HCT116 (cell line): ENCODE data around the gene SLC30A7. TPM values are rescaled to one million over a fixed set of nuclear protein-coding genes. Genes with fewer than 3 reads are reported as not detected.
"Not testable (repeated sequence)": the region's sequence is repeated elsewhere in the genome, so short reads cannot be mapped to it uniquely, and the experiment has no call there.

ENCODE experiments used
- ATAC-seq: fragments of 200-7000 bp; cut with Tn5 transposase; 2 replicates; pipeline ENCODE4 v1.9.1; 2020; ENCODE audit warnings: mild to moderate bottlenecking, moderate library complexity
- BruUV-seq: library from RNA; stranded (reverse); fragments of 400-500 nt; replicated peaks from 2 replicates; lab custom pipeline; 2021; lab: Mats Ljungman, UMichigan
- CTCF ChIA-PET: fragments of 300-600 bp; sonication (Branson Sonifier 250); formaldehyde crosslinking; loops from one replicate; lab custom pipeline; 2021; ENCODE audit warnings: antibody characterized with exemption; lab: Charles Lee
- POLR2A ChIA-PET: fragments of 300-600, 350-600 bp; sonication (Branson Sonifier 250); formaldehyde crosslinking; loops from one replicate; lab custom pipeline; 2021; ENCODE audit warnings: antibody characterized with exemption; lab: Charles Lee
- RAD21 ChIA-PET, 2 experiments: fragments of 300-600 bp; sonication (Branson Sonifier 250); formaldehyde crosslinking; loops; one replicate each; lab custom pipeline; 2023; ENCODE audit warnings: low total read pairs in 2 of 2; ENCODE audit not compliant: uncharacterized antibody in 2 of 2, unreplicated experiment in 2 of 2, low non-redundant PET in 1 of 2; lab: Charles Lee
- DNase-seq: peaks from one replicate; pipeline ENCODE4 v3.0.0-alpha.2; 2010; ENCODE audit warnings: low read depth, low spot score
- H2AFZ ChIP-seq: fragments of 200-600 bp; shearing (Covaris generic), sonication (generic); 2 replicates; pipeline ENCODE4 v1.6.1; 2017; ENCODE audit warnings: low read depth, mixed run types, mixed read lengths, antibody characterized with exemption, low read length; ENCODE audit not compliant: poor library complexity, severe bottlenecking
- H3K27ac ChIP-seq: 2 replicates; pipeline ENCODE4 v1.5.1; 2012; ENCODE audit warnings: low read depth, low read length
- H3K27me3 ChIP-seq: fragments of 200-600 bp; sonication (generic); 2 replicates; pipeline ENCODE4 v1.6.1; 2016; ENCODE audit warnings: mixed run types, low read length, mixed read lengths; ENCODE audit not compliant: insufficient read depth
- H3K36me3 ChIP-seq, 2 experiments: fragments of 200-500 bp in 1 of 2; fragments of 200-600 bp in 1 of 2; sonication (Bioruptor generic) in 1 of 2; sonication (generic) in 1 of 2; 2 replicates each; pipeline versions ENCODE4 v1.5.1 to v1.6.1; 2014 to 2016; ENCODE audit warnings: low read length in 2 of 2, inconsistent platforms in 1 of 2, mixed read lengths in 1 of 2, mixed run types in 1 of 2; ENCODE audit not compliant: insufficient read depth in 2 of 2, control insufficient read depth in 1 of 2
- H3K4me1 ChIP-seq, 2 experiments: fragments of 200-600 bp in 1 of 2; sonication (generic) in 1 of 2; 2 replicates each; pipeline versions ENCODE4 v1.5.1 to v1.6.1; 2012 to 2017; ENCODE audit warnings: low read length in 2 of 2, inconsistent platforms in 1 of 2, mild to moderate bottlenecking in 1 of 2, mixed read lengths in 1 of 2, mixed run types in 1 of 2, moderate library complexity in 1 of 2; ENCODE audit not compliant: insufficient read depth in 2 of 2, control insufficient read depth in 1 of 2
- H3K4me2 ChIP-seq: fragments of 200-600 bp; sonication (generic); 2 replicates; pipeline ENCODE4 v1.6.1; 2017; ENCODE audit warnings: mixed run types, low read length, mixed read lengths
- H3K4me3 ChIP-seq, 2 experiments: fragments of 200-600 bp in 1 of 2; sonication (generic) in 1 of 2; replicated peaks in 1 of 2; 2 replicates each; pipeline ENCODE4 v1.5.1; 2011 to 2016; ENCODE audit warnings: low read length in 2 of 2, control low read depth in 1 of 2, low read depth in 1 of 2, mild to moderate bottlenecking in 1 of 2, mixed read lengths in 1 of 2, mixed run types in 1 of 2
- H3K79me2 ChIP-seq: fragments of 200-600 bp; sonication (generic); 2 replicates; pipeline ENCODE4 v1.6.1; 2017; ENCODE audit warnings: mild to moderate bottlenecking, mixed run types, low read length, moderate library complexity, mixed read lengths; ENCODE audit not compliant: insufficient read depth
- H3K9ac ChIP-seq: fragments of 200-600 bp; sonication (generic); 2 replicates; pipeline ENCODE4 v1.6.1; 2016; ENCODE audit warnings: low read length, mixed read lengths
- H3K9me2 ChIP-seq: fragments of 200-600 bp; sonication (generic), shearing (Covaris generic); 2 replicates; pipeline ENCODE4 v1.6.1; 2017; ENCODE audit warnings: mixed run types, mild to moderate bottlenecking, moderate library complexity; ENCODE audit not compliant: insufficient read depth
- H3K9me3 ChIP-seq, 2 experiments: fragments of 200-500 bp in 1 of 2; fragments of 200-600 bp in 1 of 2; sonication (Bioruptor generic) in 1 of 2; sonication (generic) in 1 of 2; 2 replicates each; pipeline ENCODE4 v1.6.1; 2014 to 2017; ENCODE audit warnings: low read length in 2 of 2, mixed read lengths in 2 of 2, inconsistent platforms in 1 of 2, low read depth in 1 of 2, mild to moderate bottlenecking in 1 of 2, mixed run types in 1 of 2, moderate library complexity in 1 of 2; ENCODE audit not compliant: control insufficient read depth in 1 of 2, insufficient read depth in 1 of 2
- H4K20me1 ChIP-seq: fragments of 200-600 bp; sonication (generic), shearing (Covaris generic); 2 replicates; pipeline ENCODE4 v1.6.1; 2017; ENCODE audit warnings: mixed run types, mild to moderate bottlenecking, moderate library complexity; ENCODE audit not compliant: insufficient read depth
- JUND ChIP-seq: IDR thresholded peaks from 2 replicates; pipeline ENCODE4 v1.6.1; 2012
- SP1 ChIP-seq: IDR thresholded peaks from 2 replicates; pipeline ENCODE4 v1.6.1; 2012; ENCODE audit warnings: low read depth
- TCF7L2 ChIP-seq: IDR thresholded peaks from 2 replicates; pipeline ENCODE4 v1.7.0; 2011; ENCODE audit warnings: borderline replicate concordance, inconsistent platforms; ENCODE audit not compliant: insufficient read depth, insufficient read length; ENCODE audit errors: extremely low read depth
- intact Hi-C: fragments of 100-400 bp; cut with micrococcal nuclease; formaldehyde crosslinking; loops from 2 replicates; pipeline ENCODE4 v1.10.0; 2022
- total RNA-seq: library from RNA; stranded (reverse); gene quantifications from one replicate; pipeline ENCODE4 v1.2.1, GENCODE V29; 2021; ENCODE audit not compliant: unreplicated experiment

Gene SLC30A7
- total RNA-seq, 1 experiment from 2014 or later = 23.3 TPM

DNA sequence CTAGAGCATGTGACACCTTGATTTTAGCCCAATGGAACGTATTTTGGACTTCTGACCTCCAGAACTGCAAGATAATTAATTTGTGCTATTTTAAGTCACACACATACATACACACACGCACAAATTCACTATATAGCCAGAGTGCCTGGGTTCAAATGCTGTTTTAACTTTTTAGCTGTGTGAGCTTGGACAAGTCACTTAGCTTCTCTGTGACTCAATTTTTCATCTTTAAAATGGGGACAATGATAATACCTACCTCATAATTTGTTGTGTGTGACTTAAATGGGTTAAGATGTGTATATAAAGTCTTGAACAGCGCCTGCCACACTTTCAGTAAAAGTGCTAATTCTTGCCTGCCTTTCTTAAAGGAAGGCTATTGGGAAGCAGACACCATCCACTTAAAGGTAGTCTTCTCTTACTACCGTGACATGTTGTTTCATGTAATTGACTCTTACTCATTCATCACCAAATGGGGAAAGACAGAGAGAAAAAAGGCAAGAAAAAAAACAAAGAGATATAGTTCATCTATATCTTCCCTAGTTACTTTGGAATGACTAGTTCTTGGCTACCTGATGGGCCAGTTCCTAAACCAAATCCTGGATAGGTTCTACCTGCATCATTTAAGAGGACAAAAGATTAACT is 56.3 kb downstream of the SLC30A7 start:
- no peak overlapping the region for H3K9ac ChIP-seq
- no peaks in the 10 kb centered on the region for H3K79me2 ChIP-seq
- H3K4me1 ChIP-seq = peaks cover 0 to 13% of the 10 kb centered on the region in 2 experiments; a peak in 2 of 4 replicates
- ChIA-PET RAD21 (no interaction called here), POLR2A (no interaction called here), CTCF (no interaction called here)
- H3K9me3 ChIP-seq = no peaks in the 10 kb centered on the region
- H3K27ac ChIP-seq = no peak overlapping the region
- H3K4me3 ChIP-seq = no peak overlapping the region
- ATAC-seq (no peak), DNase-seq (no peak)
- no peak overlapping the region for H2AFZ ChIP-seq
- no TSS peak for BruUV-seq
- no peak overlapping the region for H3K4me2 ChIP-seq
- H3K36me3 ChIP-seq = no peaks in the 10 kb centered on the region; a peak in 1 of 4 replicates
- H3K9me2 ChIP-seq = no peaks in the 10 kb centered on the region
- intact Hi-C loops = no loop called here
- no peak for TF ChIP-seq JUND
- no peak for TF ChIP-seq TCF7L2
- no peak for TF ChIP-seq SP1
- TF ChIP-seq, all 23 proteins: peak for 0
- Histone ChIP-seq H3K27me3 (no peaks in the 10 kb centered on the region), H4K20me1 (no peaks in the 10 kb centered on the region)

DNA sequence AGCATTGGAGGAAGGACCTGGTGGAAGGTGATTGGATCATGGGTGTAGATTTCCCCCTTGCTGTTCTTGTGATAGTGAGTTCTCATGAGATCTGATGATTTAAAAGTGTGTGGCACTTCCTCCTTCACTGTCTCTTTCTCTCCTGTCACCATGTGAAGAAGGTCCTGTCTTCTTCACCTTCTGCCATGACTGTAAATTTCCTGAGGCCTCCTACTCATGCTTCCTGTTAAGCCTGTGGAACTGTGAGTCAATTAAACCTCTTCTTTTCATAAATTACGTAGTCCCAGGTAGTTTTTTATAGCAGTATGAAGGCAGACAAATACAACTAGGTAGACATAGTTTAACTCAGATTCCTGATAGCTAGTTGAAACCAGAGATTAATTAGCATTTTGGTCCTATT is 57.1 kb downstream of the SLC30A7 start:
- POLR2A ChIA-PET, H3K79me2 ChIP-seq, H3K4me3 ChIP-seq, H3K27ac ChIP-seq, H3K4me2 ChIP-seq, CTCF ChIA-PET, intact Hi-C loops, H3K9ac ChIP-seq, DNase-seq, H3K9me2 ChIP-seq, H2AFZ ChIP-seq, RAD21 ChIA-PET, BruUV-seq, H3K27me3 ChIP-seq, ATAC-seq, H4K20me1 ChIP-seq, H3K9me3 ChIP-seq, H3K36me3 ChIP-seq: not testable (repeated sequence)
- peaks cover 0 to 13% of the 10 kb centered on the region in 2 experiments; a peak in 2 of 4 replicates for H3K4me1 ChIP-seq
